HuH-7 (cell line): ENCODE results near the gene ZNF831.

Source experiments
- DNase-seq: peaks from one replicate; pipeline ENCODE4 v3.0.0; 2011; ENCODE audit warnings: low spot score

The ZNF831 gene

DNA sequence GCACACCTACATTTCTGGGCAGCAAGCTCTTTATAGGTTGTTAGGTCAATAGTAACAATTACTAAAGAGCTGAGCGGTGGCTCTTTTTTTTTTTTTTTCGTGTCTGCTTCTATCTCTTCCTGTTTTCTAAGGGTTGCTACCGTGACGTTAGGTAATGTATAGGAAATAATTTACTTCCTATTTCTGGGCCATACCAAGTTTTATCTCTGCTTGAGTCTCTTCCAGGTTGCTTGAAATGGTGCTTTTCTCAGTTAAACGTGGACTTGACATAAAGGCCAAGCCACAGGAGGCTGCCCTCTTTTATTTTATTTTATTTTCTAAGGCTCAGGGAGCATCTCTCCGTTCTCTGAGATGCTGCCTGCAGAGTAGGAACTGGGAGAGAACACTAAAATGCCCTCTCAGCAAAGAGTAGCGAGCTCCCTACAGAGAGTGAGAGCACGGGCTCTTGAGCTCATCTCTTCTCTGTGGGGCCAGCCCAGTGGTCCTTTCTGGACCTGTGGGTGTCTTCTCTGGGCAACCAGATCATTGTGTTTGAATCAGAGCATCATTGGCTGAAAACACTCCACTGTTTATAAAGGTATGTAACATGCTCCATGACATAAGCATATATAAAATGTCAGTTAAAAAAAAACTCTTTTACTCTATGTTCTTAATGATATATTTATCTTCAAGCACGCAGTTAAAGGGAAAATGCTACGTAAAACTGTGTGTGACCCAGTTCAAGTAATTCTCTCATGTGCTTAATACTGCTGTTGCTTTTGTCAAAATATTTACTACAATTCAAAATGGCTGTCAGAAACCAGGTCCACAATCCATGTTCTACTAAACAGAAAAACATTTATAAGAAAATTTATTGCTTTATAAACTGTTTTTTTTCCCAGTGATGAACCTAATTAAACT lies at the start of gene ZNF831:
Gene ZNF831 (plus strand): TSS at position 191 of the 900 bp plus-strand sequence. CDS start 27,199 bp downstream, outside the sequence.
- DNase-seq, result no peak

DNA sequence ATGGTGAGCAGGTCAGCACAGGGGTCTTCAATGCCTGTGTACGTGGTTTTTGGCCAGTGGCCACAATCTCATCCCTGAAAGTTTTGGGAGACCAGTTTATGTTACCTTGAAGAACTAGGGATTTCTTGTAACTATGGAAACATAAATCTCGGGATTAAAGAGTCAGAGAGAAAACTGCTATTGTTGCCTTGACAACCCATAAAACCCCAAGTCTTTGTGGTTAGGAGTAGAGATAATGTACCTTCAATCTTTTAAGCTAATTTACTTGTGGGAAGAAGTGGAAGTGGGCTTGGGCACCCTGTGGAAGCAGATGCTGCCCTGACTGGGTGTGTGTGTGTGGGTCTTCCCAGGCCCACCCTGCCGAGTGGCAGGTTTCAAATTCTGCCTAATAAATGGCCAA lies 46.1 kb upstream of the ZNF831 start:
- DNase-seq, result no peak

DNA sequence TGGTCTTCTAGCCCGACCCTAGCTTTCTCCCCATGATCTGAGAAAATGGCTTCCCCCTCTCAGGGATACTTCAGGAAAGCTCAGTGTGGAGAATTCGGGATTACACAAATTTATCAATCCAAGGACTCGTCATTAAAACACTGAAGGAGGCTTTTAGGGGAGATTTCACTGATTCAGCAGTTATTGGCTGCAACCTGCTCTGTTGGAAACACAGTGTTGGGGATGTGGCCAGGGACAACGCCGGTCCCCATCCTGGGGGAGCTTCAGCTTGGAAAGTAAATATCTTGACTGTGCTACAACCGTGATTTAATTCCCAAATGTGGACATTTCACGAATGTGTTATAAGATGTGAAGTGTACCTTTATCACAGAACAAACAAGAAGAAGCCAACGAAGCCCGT lies 44.8 kb upstream of the ZNF831 start:
- DNase-seq, result no peak

- no peak for DNase-seq
Observed at GRCh38 chr20:59120491-59120890, 43.1 kb upstream of the ZNF831 start.

DNA sequence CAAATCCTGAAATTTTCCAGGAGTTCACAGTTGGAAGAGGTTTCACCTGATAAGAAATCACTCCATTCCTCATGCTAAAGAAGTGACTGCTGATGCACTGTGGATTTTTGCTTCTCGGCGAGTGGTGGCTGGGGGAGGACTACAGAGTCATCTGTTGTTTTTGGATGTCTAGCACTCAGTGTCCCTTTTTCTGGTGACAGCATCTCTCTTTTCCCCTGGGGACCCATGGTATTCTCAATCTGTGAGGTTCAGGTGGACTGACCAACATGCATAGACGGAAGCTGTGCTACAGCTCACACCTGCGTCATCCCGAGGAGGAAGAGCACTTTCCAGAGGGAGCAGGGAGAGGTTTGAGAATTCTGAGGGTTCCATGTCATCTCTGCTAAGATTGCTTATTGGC lies 42.7 kb upstream of the ZNF831 start:
- DNase-seq, result no peak

GRCh38 chr20:59121714-59122565 lies 41.7 kb upstream of the ZNF831 start:
- DNase-seq, result no peak

DNA sequence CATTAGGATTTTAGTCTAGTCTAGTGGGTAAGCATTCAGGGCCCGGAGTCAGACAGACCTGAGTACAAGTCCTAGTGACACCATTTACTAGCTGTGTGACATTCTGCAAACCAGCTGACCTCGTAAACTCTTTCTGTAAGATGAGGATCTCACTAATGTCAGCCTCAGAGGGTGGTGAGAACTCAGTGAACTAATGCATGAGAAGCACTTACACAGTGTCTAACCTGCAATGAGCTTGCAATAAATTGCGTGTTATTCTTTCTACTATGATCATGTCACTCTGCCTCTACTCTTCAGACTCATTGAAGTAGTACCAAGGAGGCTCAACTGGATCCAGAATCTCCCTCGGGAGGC lies 41.1 kb upstream of the ZNF831 start:
- DNase-seq, result no peak

DNA sequence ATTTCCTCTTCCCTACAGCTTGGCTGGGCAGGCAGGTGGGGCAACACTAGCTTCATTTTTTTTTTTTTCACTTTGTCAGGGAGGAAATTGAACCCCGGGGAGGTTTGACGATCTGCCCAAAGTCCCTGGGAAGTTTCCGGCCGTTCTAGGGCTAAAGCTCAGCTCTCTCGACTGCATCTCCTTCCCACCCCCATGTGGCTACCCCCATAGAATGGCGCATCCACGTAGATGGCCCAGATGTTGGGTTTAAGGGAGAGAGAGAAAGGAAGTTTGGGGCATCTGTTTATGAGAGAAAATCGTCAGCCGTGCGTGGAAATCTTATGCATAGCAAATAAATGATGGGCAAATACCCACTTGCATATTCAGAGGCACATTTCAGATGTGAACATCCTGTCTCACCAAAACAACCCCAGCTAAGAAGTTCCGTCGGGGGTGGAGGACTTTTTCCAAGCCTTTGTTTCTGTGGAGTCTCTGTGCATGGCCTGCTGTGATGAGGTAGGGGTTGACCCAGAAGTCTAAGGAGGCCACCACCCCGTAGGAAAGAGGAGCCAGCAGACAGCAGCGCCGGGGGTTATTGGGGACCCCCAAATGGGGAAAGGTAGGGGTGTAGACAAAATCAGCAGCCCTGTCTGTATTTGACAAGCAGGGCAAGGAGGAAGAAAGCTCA lies 40.5 kb upstream of the ZNF831 start:
- DNase-seq, result no peak

DNA sequence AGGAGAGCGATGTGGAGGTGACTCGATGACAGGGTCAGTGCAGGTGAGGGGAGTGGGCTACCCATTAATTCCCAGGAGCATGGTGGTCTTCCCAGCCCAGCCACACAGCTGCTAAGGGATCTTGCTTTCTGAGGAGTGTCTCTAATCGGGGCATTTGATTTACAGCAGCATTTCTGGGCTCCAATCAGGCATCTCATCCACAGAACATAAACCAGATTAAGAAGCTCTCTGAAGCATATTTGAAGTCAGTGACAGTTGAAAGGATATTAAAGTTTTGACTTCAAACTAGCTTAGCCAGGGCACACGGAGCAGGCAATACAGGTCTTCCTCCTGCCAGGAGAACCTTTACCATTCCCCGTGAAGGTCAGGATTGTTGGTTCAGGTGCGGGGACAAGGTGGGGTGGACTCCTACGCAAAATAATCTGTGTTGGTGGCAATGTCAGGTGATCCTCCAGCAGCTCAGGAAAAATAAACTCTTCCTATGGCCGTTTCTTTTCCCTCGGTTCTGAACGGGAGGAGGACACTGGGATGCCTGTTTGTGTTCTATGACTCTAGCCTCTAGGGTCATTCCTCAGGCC lies 39.9 kb upstream of the ZNF831 start:
- DNase-seq, result no peak

DNA sequence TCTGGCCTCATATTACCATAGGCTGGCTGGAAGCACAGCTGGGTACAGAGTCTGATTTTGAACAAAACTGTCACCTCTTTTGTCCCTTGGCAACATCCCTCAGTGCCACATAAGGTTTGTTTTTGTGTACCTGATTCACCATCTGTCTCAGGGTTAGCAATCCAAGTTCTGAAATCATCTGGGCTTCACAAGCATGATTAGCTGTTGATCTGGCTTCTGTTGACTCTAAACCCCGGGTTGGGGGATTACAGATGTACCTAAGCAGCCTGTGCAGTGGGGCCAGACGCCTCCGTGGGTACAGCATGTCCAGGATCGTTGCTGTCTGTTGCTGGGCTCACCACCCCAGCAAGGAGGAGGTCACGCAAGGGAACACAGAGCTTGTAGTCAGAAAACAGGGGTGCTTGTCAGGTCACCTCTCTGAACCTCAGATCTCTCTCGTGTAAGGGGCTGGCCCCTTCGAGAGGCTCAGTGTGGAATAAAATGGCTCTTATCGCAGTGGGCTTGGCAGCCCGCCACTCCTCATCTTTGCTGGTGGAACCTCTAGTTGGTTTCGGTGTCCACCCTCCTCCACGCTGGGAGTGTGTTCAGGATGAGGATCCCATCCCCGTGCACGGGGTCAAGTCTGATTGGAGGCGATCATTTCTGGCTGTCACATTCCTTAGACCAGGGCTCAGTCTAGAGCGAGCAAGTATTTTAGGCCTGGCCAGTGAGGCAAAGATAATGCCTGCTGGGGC lies 39.2 kb upstream of the ZNF831 start:
- DNase-seq, result no peak

GRCh38 chr20:59125332-59125731 lies 38.3 kb upstream of the ZNF831 start:
- DNase-seq, result no peak

- DNase-seq, result no peak
Observed at GRCh38 chr20:59125836-59126235, 37.8 kb upstream of the ZNF831 start.

GRCh38 chr20:59127839-59128238 lies 35.8 kb upstream of the ZNF831 start:
- no peak for DNase-seq

DNA sequence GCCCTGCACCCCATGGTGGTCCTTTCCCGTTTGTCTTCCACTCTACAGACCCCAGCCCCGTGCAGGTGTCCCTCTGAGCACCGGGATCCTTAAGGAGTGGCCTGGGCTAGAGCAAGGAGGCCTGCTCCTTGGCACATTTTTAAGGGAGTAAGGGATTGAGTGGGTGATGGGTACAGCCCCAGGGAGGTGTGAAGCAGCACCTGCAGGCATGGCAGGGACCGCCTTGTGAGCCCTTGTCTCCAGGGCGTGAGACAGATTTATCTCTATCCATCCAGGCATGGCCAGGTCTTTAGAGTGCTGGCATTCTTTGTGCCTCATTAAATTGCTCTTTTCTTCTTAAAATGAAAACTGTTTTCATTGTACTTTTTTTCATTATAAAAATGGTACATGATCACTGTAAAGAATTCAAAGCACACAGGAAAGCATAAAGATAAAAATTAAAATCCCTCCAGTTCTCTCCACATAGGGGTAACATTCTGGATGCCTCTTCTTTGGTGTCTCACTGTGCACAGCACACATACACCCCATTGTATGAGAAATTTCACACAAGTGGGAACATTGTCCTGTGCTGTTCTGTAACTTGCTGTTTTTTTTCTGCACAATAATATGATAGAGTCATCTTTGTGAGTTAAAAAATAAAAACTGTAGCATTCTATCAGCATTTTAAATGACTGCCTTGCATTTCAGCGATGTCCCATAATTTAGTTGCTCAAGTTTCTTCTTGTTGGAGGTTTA lies 31.9 kb upstream of the ZNF831 start:
- no peak for DNase-seq

GRCh38 chr20:59134182-59134581 lies 29.4 kb upstream of the ZNF831 start:
- no peak for DNase-seq

DNA sequence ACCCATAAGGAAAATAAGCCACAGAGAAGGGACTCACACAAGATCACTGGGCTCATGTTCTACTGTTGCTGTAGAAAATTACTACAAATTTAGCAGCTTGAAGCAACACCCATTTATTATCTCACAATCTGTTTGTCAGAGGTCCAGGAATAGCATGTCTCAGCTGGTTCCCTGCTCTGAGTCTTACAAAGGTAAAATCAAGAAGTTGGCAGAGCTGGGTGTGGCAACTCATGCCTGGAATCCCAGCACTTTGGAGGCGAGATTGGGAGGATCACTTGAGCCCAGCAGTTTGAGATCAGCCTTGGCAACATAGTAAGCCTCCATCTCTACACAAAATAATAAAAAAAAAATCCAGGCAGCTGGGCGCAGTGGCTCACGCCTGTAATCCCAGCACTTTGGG lies 28.5 kb upstream of the ZNF831 start:
- no peak for DNase-seq

- DNase-seq, result no peak
Observed at GRCh38 chr20:59136027-59136426, 27.6 kb upstream of the ZNF831 start.

- DNase-seq, result no peak
Observed at GRCh38 chr20:59137532-59137931, 26.1 kb upstream of the ZNF831 start.

DNA sequence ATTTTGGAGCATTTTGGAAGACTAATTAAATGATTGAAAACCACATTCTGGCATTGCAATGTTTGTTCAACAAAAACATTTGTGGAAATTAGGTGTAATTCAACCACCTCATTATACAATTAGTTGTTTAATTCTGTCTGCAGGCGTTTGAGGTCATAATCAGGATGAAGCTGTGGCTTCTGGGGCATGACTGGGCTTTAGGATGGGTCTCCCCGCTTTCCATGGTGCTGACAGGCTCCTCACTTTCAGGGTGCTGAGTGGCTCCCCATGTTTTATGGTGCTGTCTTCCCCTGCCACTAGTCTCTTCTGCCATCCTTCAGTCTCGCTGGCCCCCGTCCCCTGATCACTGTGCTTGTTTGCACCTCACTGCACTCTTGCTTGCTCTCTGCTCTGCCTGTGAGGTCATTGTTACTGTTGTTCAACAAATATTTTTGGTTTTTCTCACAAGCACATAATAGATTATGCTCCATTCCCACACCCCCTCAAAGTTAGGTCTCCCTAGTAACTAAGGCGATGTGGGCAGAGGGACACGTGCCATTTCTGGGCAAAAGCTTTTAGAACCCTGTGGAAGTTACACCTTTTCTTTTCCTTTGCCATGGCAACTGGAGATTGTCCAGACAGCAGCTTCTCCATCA lies 25.4 kb upstream of the ZNF831 start:
- DNase-seq, result no peak

DNA sequence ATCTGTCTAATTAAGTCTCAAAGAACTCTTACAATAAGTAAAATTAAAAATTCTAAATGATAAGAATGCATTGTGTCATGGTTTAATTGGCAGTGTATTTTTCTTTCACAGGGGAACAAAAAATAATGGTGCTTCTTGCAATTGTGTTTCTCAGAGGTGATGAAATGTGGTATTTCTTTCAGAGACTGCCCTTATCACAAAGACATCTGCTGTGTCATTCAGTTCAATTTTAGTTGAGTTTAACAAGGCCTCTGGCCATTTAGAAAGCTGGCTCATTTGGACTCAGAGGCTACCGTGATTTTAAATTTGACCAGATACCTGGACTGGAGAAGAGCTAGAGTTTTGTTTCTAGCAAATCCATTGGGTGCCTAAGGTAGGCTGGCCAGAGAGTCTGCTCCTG lies 23.6 kb upstream of the ZNF831 start:
- no peak for DNase-seq
